CD14-positive monocyte (primary cell): ENCODE measurements around the gene ATXN1. TPM values are rescaled to one million over a fixed set of nuclear protein-coding genes. Genes with fewer than 3 reads are reported as not detected.

Source experiments
- DNase-seq, 3 donors: peaks; one replicate each; pipeline ENCODE4 v3.0.0-alpha.2; 2011 to 2022
- H2AFZ ChIP-seq: 2 replicates; pipeline ENCODE4 v1.6.0; 2012; ENCODE audit warnings: mild to moderate bottlenecking, low read depth, low read length, inconsistent platforms; ENCODE audit not compliant: insufficient read depth, poor library complexity, severe bottlenecking
- H3K27ac ChIP-seq, 2 donors: 1 replicate in 1 of 2; 2 replicates in 1 of 2; pipeline ENCODE4 v1.5.1; 2012 to 2013; ENCODE audit warnings: low read length in 2 of 2, control low read depth in 1 of 2, inconsistent platforms in 1 of 2, low read depth in 1 of 2, mild to moderate bottlenecking in 1 of 2
- H3K27me3 ChIP-seq, 2 donors: one replicate each; pipeline versions ENCODE4 v1.6.0 to v1.6.1; 2011 to 2013; ENCODE audit warnings: low read length in 2 of 2; ENCODE audit not compliant: control insufficient read depth in 2 of 2, insufficient read depth in 2 of 2
- H3K36me3 ChIP-seq, 2 donors: replicated peaks in 1 of 2; 1 replicate in 1 of 2; 2 replicates in 1 of 2; pipeline versions ENCODE4 v1.5.1 to v1.6.1; 2012 to 2013; ENCODE audit warnings: low read length in 2 of 2, control low read depth in 1 of 2, inconsistent platforms in 1 of 2, mild to moderate bottlenecking in 1 of 2; ENCODE audit not compliant: insufficient read depth in 2 of 2, control insufficient read depth in 1 of 2
- H3K4me1 ChIP-seq, 2 donors: 1 replicate in 1 of 2; 2 replicates in 1 of 2; pipeline versions ENCODE4 v1.5.1 to v1.6.1; 2012 to 2013; ENCODE audit warnings: low read length in 2 of 2, control low read depth in 1 of 2, inconsistent platforms in 1 of 2, mild to moderate bottlenecking in 1 of 2, moderate library complexity in 1 of 2; ENCODE audit not compliant: insufficient read depth in 2 of 2, control insufficient read depth in 1 of 2
- H3K4me2 ChIP-seq: replicated peaks from 2 replicates; pipeline ENCODE3; 2012; ENCODE audit warnings: low read length, moderate library complexity, mild to moderate bottlenecking; ENCODE audit not compliant: poor library complexity, severe bottlenecking; ENCODE audit errors: extremely low read depth
- H3K4me3 ChIP-seq, 3 experiments: fragments of 200-600 bp in 1 of 3; sonication (generic) in 1 of 3; replicated peaks in 1 of 3; 1 replicate in 2 of 3; 2 replicates in 1 of 3; pipeline ENCODE4 v1.5.1; 2011 to 2013; ENCODE audit warnings: low read length in 3 of 3, mild to moderate bottlenecking in 3 of 3, control low read depth in 2 of 3, low read depth in 2 of 3, inconsistent platforms in 1 of 3, moderate library complexity in 1 of 3
- H3K79me2 ChIP-seq: 2 replicates; pipeline ENCODE4 v1.6.0; 2012; ENCODE audit warnings: mild to moderate bottlenecking, control low read depth, inconsistent platforms, low read length, moderate library complexity; ENCODE audit not compliant: insufficient read depth
- H3K9ac ChIP-seq: 2 replicates; pipeline ENCODE4 v1.6.0; 2017; ENCODE audit warnings: low read length, mild to moderate bottlenecking; ENCODE audit not compliant: insufficient read depth, poor library complexity, severe bottlenecking
- H3K9me3 ChIP-seq, 2 donors: replicated peaks in 1 of 2; 1 replicate in 1 of 2; 2 replicates in 1 of 2; pipeline versions ENCODE4 v1.5.1 to v1.6.1; 2012 to 2013; ENCODE audit warnings: low read length in 2 of 2, control low read depth in 1 of 2; ENCODE audit not compliant: control insufficient read depth in 1 of 2, insufficient read depth in 1 of 2
- H4K20me1 ChIP-seq: 2 replicates; pipeline ENCODE4 v1.6.0; 2012; ENCODE audit warnings: mild to moderate bottlenecking, low read length, control low read depth, moderate library complexity; ENCODE audit not compliant: insufficient read depth
- H3K27ac Mint-ChIP-seq, 7 donors: one replicate each; pipeline ENCODE4 v1.8.0; 2020; ENCODE audit warnings: mild to moderate bottlenecking in 7 of 7, mixed read lengths in 7 of 7, moderate library complexity in 6 of 7, inconsistent platforms in 2 of 7
- H3K27me3 Mint-ChIP-seq, 3 donors: one replicate each; pipeline ENCODE4 v1.8.0; 2021 to 2022; ENCODE audit warnings: low read depth in 3 of 3, mild to moderate bottlenecking in 3 of 3, mixed read lengths in 3 of 3, moderate library complexity in 3 of 3, inconsistent platforms in 1 of 3
- H3K36me3 Mint-ChIP-seq, 2 donors: one replicate each; pipeline ENCODE4 v1.8.0; 2020; ENCODE audit warnings: mixed read lengths in 2 of 2, inconsistent platforms in 1 of 2, mild to moderate bottlenecking in 1 of 2
- H3K4me1 Mint-ChIP-seq: one replicate; pipeline ENCODE4 v1.8.0; 2020; ENCODE audit warnings: mild to moderate bottlenecking, mixed read lengths
- H3K4me3 Mint-ChIP-seq, 2 donors: one replicate each; pipeline ENCODE4 v1.8.0; 2020; ENCODE audit warnings: mild to moderate bottlenecking in 2 of 2, mixed read lengths in 2 of 2, moderate library complexity in 1 of 2
- H3K9me3 Mint-ChIP-seq, 7 donors: one replicate each; pipeline ENCODE4 v1.8.0; 2020 to 2022; ENCODE audit warnings: mixed read lengths in 7 of 7, mild to moderate bottlenecking in 6 of 7, moderate library complexity in 6 of 7, inconsistent platforms in 2 of 7
- CTCF ChIP-seq: fragments of 200-600 bp; IDR thresholded peaks from one replicate; pipeline ENCODE4 v1.8.0; 2022; ENCODE audit warnings: antibody characterized with exemption, mild to moderate bottlenecking
- WGBS: methylation state at CpG from one replicate; pipeline ENCODE4 v1.1.5; 2013; ENCODE audit warnings: missing lambda C conversion rate; ENCODE audit not compliant: insufficient coverage; 5-methylcytosine and 5-hydroxymethylcytosine counted together
- intact Hi-C, 2 donors: fragments of 100-400 bp; cut with micrococcal nuclease; formaldehyde crosslinking; loops; one replicate each; pipeline versions ENCODE4 v1.15.0 to v1.15.1; 2023
- polyA plus RNA-seq, 3 donors: library from polyadenylated mRNA; depleted of rRNA in 1 of 3; unstranded in 2 of 3; stranded (reverse) in 1 of 3; fragments of 300-500 nt in 2 of 3; fragments of >200 nt in 1 of 3; fragmentation: Illumina TruSeq in 2 of 3; gene quantifications; 1 replicate in 2 of 3; 2 replicates in 1 of 3; pipeline ENCODE4 v1.2.3, GENCODE V29; 2012 to 2021

The ATXN1 gene
- polyA plus RNA-seq, 3 donors, result 8.8 to 19.1 (median 10.9) TPM

GRCh38 chr6:16751251-16751946 is 9.9 kb downstream of the ATXN1 start:
- Histone ChIP-seq H3K9ac (no peak overlapping the region), H3K79me2 (peaks cover 88% of the 10 kb centered on the region), H3K4me1 (peaks cover 32 to 65% of the 10 kb centered on the region in 2 donors), H2AFZ (no peak overlapping the region), H4K20me1 (peaks cover 56% of the 10 kb centered on the region), H3K36me3 (peaks cover 11 to 26% of the 10 kb centered on the region in 2 donors), H3K27ac (peak overlapping the region in 1 of 2 donors; percentile 81), H3K4me2 (peak overlapping the region; percentile 52), H3K4me3 (no peak overlapping the region), H3K9me3 (no peaks in the 10 kb centered on the region), H3K27me3 (no peaks in the 10 kb centered on the region)
- Mint-ChIP-seq H3K9me3 (no peaks in the 10 kb centered on the region), H3K4me3 (no peak overlapping the region), H3K4me1 (peaks cover 62% of the 10 kb centered on the region), H3K27me3 (no peaks in the 10 kb centered on the region), H3K27ac (peak overlapping the region in 5 of 7 donors; percentile 11 to 94 (median 91)), H3K36me3 (peaks cover 37 to 49% of the 10 kb centered on the region in 2 donors)
- intact Hi-C loops, result no loop called here
- WGBS, result 100% methylated on average over 1 of the region's 2 CpGs
- TF ChIP-seq CTCF, result no peak
- DNase-seq, result no peak

GRCh38 chr6:16750566-16750965 is 10.7 kb downstream of the ATXN1 start:
- peaks cover 89% of the 10 kb centered on the region for H3K79me2 ChIP-seq
- H4K20me1 ChIP-seq, result peaks cover 63% of the 10 kb centered on the region
- no peak overlapping the region for H3K4me2 ChIP-seq
- 93% methylated on average over 3 of the region's 5 CpGs for WGBS
- Mint-ChIP-seq H3K36me3 (peaks cover 42 to 52% of the 10 kb centered on the region in 2 donors), H3K9me3 (no peaks in the 10 kb centered on the region), H3K4me1 (peaks cover 57% of the 10 kb centered on the region), H3K4me3 (no peak overlapping the region), H3K27ac (peak overlapping the region in 1 of 7 donors; percentile 45), H3K27me3 (no peaks in the 10 kb centered on the region)
- no peak overlapping the region for H3K9ac ChIP-seq
- H3K4me3 ChIP-seq, result no peak overlapping the region
- intact Hi-C loops, result no loop called here
- DNase-seq, result no peak
- peaks cover 32 to 61% of the 10 kb centered on the region in 2 donors for H3K4me1 ChIP-seq
- no peaks in the 10 kb centered on the region for H3K9me3 ChIP-seq
- no peaks in the 10 kb centered on the region for H3K27me3 ChIP-seq
- no peak overlapping the region for H3K27ac ChIP-seq
- TF ChIP-seq CTCF, result no peak
- H2AFZ ChIP-seq, result no peak overlapping the region
- H3K36me3 ChIP-seq, result peaks cover 14 to 34% of the 10 kb centered on the region in 2 donors
